Measurements from ENCODE around the gene ELK4. TPM values are rescaled to one million over a fixed set of nuclear protein-coding genes. Genes with fewer than 3 reads are reported as not detected.

Gene ELK4
- total and polyA plus RNA-seq, 9 donors = 5.8 to 69.5 (median 48.7) TPM

DNA sequence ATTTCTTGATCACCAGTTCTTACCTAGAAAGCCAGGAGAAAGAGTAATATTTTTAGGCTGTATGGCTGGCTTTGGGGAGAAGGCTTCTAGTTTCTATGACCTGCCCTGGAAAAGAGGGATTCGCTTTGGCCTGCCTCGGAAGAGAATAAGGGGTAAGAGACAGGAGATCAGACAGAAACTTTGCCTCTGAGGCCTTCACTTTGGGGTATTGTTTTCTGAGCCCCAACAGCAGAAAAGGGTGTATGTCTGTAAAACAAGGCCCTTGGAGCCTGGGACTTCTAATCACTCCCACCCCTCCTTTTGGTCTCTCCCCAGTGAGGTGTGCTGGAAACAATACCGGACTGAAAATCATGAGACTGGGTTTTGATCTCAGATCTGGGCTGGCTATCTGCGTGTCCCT lies 43.4 kb upstream of the ELK4 start:
- H3K27me3 ChIP-seq = no peaks in the 10 kb centered on the region
- no peaks in the 10 kb centered on the region for H3K9me3 ChIP-seq
- no peak overlapping the region for H3K27ac ChIP-seq
- intact Hi-C loops (cut with DNase I) = no loop called here
- TF ChIP-seq, protein P1, sequence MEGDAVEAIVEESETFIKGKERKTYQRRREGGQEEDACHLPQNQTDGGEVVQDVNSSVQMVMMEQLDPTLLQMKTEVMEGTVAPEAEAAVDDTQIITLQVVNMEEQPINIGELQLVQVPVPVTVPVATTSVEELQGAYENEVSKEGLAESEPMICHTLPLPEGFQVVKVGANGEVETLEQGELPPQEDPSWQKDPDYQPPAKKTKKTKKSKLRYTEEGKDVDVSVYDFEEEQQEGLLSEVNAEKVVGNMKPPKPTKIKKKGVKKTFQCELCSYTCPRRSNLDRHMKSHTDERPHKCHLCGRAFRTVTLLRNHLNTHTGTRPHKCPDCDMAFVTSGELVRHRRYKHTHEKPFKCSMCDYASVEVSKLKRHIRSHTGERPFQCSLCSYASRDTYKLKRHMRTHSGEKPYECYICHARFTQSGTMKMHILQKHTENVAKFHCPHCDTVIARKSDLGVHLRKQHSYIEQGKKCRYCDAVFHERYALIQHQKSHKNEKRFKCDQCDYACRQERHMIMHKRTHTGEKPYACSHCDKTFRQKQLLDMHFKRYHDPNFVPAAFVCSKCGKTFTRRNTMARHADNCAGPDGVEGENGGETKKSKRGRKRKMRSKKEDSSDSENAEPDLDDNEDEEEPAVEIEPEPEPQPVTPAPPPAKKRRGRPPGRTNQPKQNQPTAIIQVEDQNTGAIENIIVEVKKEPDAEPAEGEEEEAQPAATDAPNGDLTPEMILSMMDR (IDR thresholded peaks at IDR 0.05) = no peak
- TF ChIP-seq POLR2A (IDR thresholded peaks at IDR 0.05) (no peak), EP300 (IDR thresholded peaks at IDR 0.05) (no peak)
- DNase-seq = no peak
- no peaks in the 10 kb centered on the region for H3K36me3 ChIP-seq
- WGBS, 3 donors = 95 to 97% (median 96%) methylated on average over 4 of the region's 4 CpGs
- peaks cover 16% of the 10 kb centered on the region for H3K4me1 ChIP-seq (ENCODE audit: insufficient read depth)
- H3K4me3 ChIP-seq = no peak overlapping the region

DNA sequence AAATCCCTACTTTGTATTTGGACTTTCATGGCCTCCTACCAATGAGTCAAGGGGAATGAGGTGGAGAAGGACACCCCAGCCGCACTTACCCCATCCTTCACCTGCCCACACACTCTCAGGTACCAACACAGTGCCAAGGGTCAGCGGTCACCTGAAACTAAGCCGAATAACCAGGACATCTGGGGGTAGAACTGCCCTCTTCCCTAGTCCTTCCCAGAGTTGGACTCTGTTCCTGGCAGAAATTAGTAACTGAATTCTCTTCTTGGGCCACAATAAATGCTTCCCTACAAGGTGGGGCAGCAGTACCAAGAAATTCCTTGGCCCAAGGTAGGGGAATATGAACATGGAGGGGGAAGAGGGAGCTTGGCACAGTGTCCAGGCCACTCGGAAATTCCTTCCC lies 41.2 kb upstream of the ELK4 start:
- 74 to 81% (median 74%) methylated on average over 4 of the region's 4 CpGs for WGBS, 3 donors
- TF ChIP-seq POLR2A (IDR thresholded peaks at IDR 0.05) = no peak
- TF ChIP-seq, protein P1 (IDR thresholded peaks at IDR 0.05) = no peak
- no peak for TF ChIP-seq EP300 (IDR thresholded peaks at IDR 0.05)
- Histone ChIP-seq H3K4me3 (no peak overlapping the region), H3K27ac (no peak overlapping the region), H3K36me3 (no peaks in the 10 kb centered on the region), H3K9me3 (no peaks in the 10 kb centered on the region), H3K27me3 (no peaks in the 10 kb centered on the region), H3K4me1 (ENCODE audit: insufficient read depth) (peaks cover 4% of the 10 kb centered on the region)
- intact Hi-C loops (cut with DNase I) = no loop called here
- DNase-seq = no peak

DNA sequence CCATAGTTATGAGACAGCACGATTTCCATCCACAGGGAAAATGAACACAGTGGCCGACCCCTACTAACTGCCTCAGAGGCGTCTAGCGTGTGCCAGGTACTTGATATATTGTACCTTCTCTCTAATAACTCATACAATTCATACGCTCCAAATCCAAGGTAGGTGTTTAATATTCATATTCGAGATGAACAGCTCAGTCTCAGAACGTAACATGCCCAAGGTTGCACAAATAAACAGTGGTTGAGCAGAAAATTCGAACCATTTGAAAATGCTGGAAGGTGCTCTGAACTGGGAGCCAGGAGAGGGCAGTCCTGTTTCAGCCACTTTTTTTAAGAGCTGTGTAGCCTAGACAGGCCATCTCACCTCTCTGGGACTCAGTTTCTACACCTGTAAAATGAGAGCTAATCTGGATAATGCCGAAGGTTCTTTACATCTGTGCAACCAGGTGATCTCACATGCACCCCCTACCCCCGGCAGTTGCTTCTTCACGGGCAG lies 40.6 kb upstream of the ELK4 start:
- Histone ChIP-seq H3K4me3 (no peak overlapping the region), H3K27me3 (no peaks in the 10 kb centered on the region), H3K27ac (no peak overlapping the region), H3K4me1 (ENCODE audit: insufficient read depth) (peaks cover 3% of the 10 kb centered on the region), H3K9me3 (no peaks in the 10 kb centered on the region), H3K36me3 (no peaks in the 10 kb centered on the region)
- 79 to 86% (median 83%) methylated on average over 11 of the region's 11 CpGs for WGBS, 3 donors
- intact Hi-C loops (cut with DNase I) = no loop called here
- TF ChIP-seq, protein P1 (IDR thresholded peaks at IDR 0.05) = no peak
- no peak for TF ChIP-seq EP300 (IDR thresholded peaks at IDR 0.05)
- TF ChIP-seq POLR2A (IDR thresholded peaks at IDR 0.05) = no peak
- no peak for DNase-seq

DNA sequence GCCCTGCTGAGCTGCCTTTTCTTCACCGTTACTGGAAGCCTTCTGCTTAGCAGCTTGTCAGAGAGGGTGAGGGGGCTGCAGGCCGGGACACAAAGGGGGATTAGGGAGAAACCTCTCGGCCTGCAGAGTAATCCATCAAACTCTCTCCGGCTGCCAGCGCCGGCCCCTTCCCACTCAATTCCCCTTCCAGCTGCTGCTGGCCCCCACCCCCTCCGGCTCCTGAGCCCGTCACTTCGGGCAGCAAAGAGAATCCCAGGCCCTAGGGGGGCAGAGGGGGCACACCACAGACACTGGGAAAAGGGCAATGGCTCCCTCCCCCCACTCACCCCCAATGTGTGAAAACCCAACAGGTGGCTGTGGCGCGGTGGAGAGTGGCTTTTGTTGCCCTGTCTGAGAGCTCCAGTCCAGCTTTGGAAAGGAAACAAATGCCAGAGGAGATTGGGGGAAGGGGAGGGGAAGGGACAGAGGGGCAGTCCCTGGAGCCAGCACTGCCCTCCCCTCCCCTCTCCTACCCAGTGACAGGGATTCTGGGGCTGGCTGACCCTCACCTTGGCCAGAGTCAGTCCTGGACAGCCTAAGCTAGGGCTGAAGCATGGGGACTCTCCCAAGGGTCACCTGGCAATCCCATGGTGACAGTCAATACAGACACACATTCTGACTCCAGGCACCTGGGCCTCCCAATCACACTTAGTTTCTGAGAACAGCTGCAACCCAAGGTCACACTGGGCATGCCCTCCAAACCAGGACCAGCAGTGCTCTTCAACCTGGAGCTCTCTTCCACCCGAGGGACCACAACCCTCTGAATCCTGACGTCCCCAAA lies 39.0 kb upstream of the ELK4 start:
- WGBS, 3 donors = 75% methylated on average over 13 of the region's 13 CpGs
- Histone ChIP-seq H3K4me3 (no peak overlapping the region), H3K27me3 (no peaks in the 10 kb centered on the region), H3K4me1 (ENCODE audit: insufficient read depth) (peaks cover 2% of the 10 kb centered on the region), H3K27ac (no peak overlapping the region), H3K9me3 (no peaks in the 10 kb centered on the region), H3K36me3 (no peaks in the 10 kb centered on the region)
- intact Hi-C loops (cut with DNase I) = no loop called here
- no peak for TF ChIP-seq EP300 (IDR thresholded peaks at IDR 0.05)
- TF ChIP-seq, protein P1 (IDR thresholded peaks at IDR 0.05) = no peak
- no peak for DNase-seq

Data from ovary (tissue), 9 donors.